Central memory CD8-positive, alpha-beta T cell (primary cell): ENCODE data around the gene PRM1.
"Not testable (repeated sequence)": the region's sequence is repeated elsewhere in the genome, so short reads cannot be mapped to it uniquely, and the experiment has no call there.

Experiments
- ATAC-seq: fragments of 150-1000 bp; cut with Tn5 transposase; replicated peaks from 2 replicates; pipeline ENCODE4 v1.10.0; 2022; ENCODE audit warnings: mild to moderate bottlenecking, moderate FRiP score, moderate number of reproducible peaks; ENCODE audit not compliant: poor library complexity, severe bottlenecking; ENCODE audit errors: extremely low read depth
- DNase-seq, 2 donors: peaks; one replicate each; pipeline ENCODE4 v3.0.0; 2021; ENCODE audit warnings: low spot score in 2 of 2
- H3K27ac Mint-ChIP-seq: one replicate; pipeline ENCODE4 v1.8.0; 2022; ENCODE audit warnings: low read depth, mild to moderate bottlenecking, moderate library complexity, mixed read lengths
- H3K27me3 Mint-ChIP-seq: one replicate; pipeline ENCODE4 v1.8.0; 2022; ENCODE audit warnings: mixed read lengths
- H3K36me3 Mint-ChIP-seq: one replicate; pipeline ENCODE4 v1.8.0; 2022; ENCODE audit warnings: mild to moderate bottlenecking, moderate library complexity, mixed read lengths; ENCODE audit not compliant: insufficient read depth
- H3K4me1 Mint-ChIP-seq: one replicate; pipeline ENCODE4 v1.8.0; 2022; ENCODE audit warnings: mixed read lengths
- H3K4me3 Mint-ChIP-seq: one replicate; pipeline ENCODE4 v1.8.0; 2022; ENCODE audit warnings: mild to moderate bottlenecking, moderate library complexity, mixed read lengths
- H3K9me3 Mint-ChIP-seq: one replicate; pipeline ENCODE4 v1.8.0; 2022; ENCODE audit warnings: mixed read lengths

PRM1 gene

DNA sequence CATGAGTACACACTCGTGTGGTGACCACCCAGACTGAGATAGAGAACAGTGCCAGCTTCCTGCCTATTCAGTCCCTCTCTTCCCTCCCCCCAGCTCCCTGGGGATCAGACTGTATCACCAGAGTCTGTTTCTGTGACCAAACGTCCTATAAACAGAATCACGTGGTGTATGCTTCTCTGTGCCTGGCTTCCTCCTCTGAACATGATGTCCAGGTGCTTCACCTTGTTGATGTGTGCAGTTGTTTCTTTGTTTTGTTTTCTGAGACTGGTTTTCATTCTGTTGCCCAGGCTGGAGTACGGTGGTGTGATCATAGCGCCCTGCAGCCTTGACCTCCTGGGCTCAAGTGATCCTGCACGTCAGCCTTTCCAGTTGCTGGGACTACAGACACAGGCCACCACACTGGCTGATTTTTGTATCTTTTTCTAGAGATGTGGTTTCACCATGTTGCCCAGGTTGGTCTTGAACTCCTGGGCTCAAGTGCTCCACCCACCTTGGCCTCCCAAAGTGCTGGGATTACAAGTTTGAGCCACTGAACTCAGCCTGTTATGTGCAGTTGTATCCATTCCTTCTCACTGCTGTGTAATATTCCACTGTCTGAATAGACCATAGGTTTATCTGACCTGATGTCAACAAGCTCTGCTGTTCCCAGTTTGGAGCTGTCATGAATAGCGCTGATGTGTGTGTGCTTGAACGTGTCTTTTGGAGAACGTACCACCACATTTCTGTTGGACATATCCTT is 28.9 kb upstream of the PRM1 start:
- H3K4me1 Mint-ChIP-seq = peaks cover 23% of the 10 kb centered on the region
- ATAC-seq = no peak
- no peak overlapping the region for H3K27ac Mint-ChIP-seq
- H3K9me3 Mint-ChIP-seq = no peaks in the 10 kb centered on the region
- no peak for DNase-seq
- no peak overlapping the region for H3K4me3 Mint-ChIP-seq
- peaks cover 2% of the 10 kb centered on the region for H3K36me3 Mint-ChIP-seq
- no peaks in the 10 kb centered on the region for H3K27me3 Mint-ChIP-seq

- ATAC-seq = no peak
- no peaks in the 10 kb centered on the region for H3K27me3 Mint-ChIP-seq
- H3K9me3 Mint-ChIP-seq = no peaks in the 10 kb centered on the region
- DNase-seq = no peak
- H3K4me1 Mint-ChIP-seq = peaks cover 23% of the 10 kb centered on the region
- H3K27ac Mint-ChIP-seq = no peak overlapping the region
- peaks cover 2% of the 10 kb centered on the region for H3K36me3 Mint-ChIP-seq
- no peak overlapping the region for H3K4me3 Mint-ChIP-seq
Measured at GRCh38 chr16:11308493-11309283, 27.6 kb upstream of the PRM1 start.

DNA sequence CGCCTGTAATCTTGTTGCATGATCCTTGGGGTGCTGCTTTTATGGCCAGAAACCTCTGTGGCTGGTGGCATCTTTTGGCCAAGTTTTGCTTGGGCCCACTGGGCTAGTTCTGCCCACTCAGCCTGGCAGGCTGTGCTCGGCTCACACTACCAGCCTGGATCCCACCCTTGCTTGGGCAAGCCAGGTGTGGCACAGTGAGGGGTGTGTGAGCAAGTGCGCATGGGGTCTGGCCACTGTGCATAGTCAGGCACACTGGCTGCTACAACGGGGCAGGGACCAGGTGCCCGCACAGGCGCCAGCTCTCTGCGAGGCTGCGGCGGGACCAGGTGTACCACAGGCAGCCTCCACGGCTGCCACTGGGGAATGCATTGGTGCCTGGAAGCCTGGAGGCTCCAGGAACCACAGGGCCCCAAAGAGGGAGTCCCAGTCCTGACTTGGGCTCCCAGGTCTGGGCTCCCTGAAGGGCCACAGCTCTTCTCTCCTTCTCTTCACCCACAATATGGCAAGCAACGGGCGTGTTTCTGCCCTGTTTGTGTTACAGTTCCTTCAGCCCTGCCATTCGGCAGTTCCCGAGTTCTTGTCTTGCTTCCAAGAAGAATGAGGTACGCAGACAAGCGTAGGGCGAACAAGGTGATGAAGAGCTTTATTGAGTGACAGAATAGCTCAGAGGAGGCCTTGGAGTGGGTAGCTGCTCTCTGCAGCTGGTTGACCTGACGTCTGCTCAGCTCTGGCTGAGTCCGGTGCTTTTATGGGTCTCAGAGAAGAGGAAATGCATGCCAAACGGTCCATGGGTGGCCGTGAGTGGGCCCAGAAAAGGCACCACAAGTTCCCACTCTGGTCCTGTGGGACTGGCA is 26.7 kb upstream of the PRM1 start:
- ATAC-seq = no peak
- Mint-ChIP-seq H3K36me3 (peaks cover 2% of the 10 kb centered on the region), H3K4me3 (no peak overlapping the region), H3K27ac (no peak overlapping the region), H3K27me3 (no peaks in the 10 kb centered on the region), H3K4me1 (peaks cover 18% of the 10 kb centered on the region), H3K9me3 (no peaks in the 10 kb centered on the region)
- DNase-seq = no peak

DNA sequence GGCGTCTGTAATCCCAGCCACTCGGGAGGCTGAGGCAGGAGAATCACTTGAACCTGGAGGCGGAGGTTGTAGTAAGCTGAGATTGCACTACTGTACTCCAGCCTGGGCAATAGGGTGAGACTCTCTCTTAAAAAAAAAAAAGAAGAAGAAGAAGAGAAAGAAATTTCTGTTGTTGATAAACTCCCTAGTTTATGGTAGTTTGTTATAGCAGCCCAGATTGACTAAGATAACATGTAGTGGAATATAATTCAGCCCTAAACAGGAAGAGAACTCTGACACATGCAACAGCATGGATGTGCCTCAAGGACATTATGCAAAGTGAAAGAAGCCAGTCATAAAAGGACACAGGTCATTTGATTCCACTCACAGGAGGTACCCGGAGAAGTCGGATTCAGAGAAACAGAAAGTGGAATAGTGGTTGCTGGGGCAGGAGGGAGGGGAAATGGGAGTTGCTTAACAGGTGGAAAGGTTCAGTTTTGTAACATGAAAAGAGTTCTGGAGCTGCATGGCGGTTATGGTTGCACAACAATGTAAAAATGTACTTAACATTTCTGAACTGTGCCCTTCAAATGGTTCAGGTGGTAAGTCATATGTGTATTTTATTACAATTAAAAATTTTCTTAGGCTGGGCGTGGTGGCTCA is 26.0 kb upstream of the PRM1 start:
- Mint-ChIP-seq H3K9me3 (no peaks in the 10 kb centered on the region), H3K4me1 (peaks cover 14% of the 10 kb centered on the region), H3K27ac (no peak overlapping the region), H3K27me3 (no peaks in the 10 kb centered on the region), H3K4me3 (no peak overlapping the region), H3K36me3 (no peaks in the 10 kb centered on the region)
- DNase-seq = no peak
- no peak for ATAC-seq

GRCh38 chr16:11306381-11306780 is 25.3 kb upstream of the PRM1 start:
- ATAC-seq = no peak
- Mint-ChIP-seq H3K27me3 (no peaks in the 10 kb centered on the region), H3K4me1 (peaks cover 9% of the 10 kb centered on the region), H3K27ac (no peak overlapping the region), H3K36me3 (no peaks in the 10 kb centered on the region), H3K9me3 (no peaks in the 10 kb centered on the region), H3K4me3 (no peak overlapping the region)
- no peak for DNase-seq

- H3K27ac Mint-ChIP-seq = no peak overlapping the region
- H3K9me3 Mint-ChIP-seq = no peaks in the 10 kb centered on the region
- no peak for ATAC-seq
- H3K4me3 Mint-ChIP-seq = no peak overlapping the region
- no peak for DNase-seq
- no peaks in the 10 kb centered on the region for H3K4me1 Mint-ChIP-seq
- H3K27me3 Mint-ChIP-seq = no peaks in the 10 kb centered on the region
- no peaks in the 10 kb centered on the region for H3K36me3 Mint-ChIP-seq
Measured at GRCh38 chr16:11303405-11304138, 22.4 kb upstream of the PRM1 start.

DNA sequence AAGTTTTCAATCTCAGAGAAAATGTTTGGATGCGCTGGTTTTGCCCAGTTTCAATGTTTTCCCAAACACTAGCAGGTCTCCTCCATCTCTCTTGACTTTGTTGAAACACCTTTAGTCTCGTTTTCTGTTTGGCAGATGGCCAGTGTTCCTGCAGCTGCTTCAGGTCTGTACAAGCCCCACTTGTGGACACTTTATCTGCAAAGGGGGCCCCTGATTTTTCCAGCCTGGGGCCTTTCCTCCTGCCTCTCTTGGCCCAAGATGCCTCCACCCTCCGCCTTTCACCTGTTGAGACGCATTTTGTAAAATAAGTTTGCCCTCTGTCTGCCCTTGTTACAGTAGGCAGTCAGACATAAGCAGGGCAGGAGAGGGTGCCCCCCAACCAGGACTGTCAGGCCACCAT is 21.8 kb upstream of the PRM1 start:
- Mint-ChIP-seq H3K4me1 (peaks cover 2% of the 10 kb centered on the region), H3K36me3 (no peaks in the 10 kb centered on the region), H3K27ac (no peak overlapping the region), H3K9me3 (no peaks in the 10 kb centered on the region), H3K4me3 (no peak overlapping the region), H3K27me3 (no peaks in the 10 kb centered on the region)
- DNase-seq (no peak), ATAC-seq (no peak)

DNA sequence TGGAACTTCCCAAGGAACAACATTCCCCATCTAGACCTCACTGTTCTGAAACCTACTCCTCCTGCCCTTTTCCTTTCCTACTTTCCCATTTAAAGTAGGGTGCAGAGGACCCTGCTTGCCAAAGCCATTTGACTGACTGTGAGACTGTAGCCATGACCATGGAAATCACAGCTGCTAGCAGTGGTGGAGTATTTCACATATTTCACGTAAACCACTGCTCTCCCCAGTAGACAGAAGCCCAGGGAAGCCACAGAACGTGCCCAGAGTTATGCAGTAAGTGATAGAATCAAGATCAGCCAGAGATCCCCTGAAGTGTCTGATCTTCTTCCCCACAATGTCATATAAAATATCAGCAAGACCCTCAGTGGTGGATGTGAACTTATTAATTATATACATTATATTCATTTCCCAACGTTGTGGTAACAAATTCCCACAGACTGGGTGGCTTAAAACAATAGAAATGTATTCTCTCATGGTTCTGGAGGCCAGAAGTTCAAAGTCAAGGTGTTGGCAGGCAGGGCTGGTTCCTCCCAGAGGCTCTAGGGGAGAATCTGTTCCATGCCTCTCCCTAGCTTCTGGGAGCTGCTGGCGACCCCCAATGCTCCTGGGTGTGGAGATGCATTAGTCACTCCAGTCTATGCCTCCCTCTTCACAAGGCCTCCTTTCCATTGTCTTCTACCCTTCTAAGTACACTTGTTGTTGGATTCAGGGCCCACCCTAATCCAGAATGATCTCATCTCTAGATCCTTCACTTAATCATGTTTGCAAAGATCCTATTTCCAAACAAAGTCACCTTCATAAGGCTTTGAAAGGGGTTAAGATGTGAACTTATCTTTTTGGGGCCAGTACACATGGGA is 20.7 kb upstream of the PRM1 start:
- no peaks in the 10 kb centered on the region for H3K36me3 Mint-ChIP-seq
- H3K27me3 Mint-ChIP-seq = no peaks in the 10 kb centered on the region
- H3K9me3 Mint-ChIP-seq = no peaks in the 10 kb centered on the region
- ATAC-seq (no peak), DNase-seq (no peak)
- peaks cover 13% of the 10 kb centered on the region for H3K4me1 Mint-ChIP-seq
- H3K4me3 Mint-ChIP-seq = no peak overlapping the region
- no peak overlapping the region for H3K27ac Mint-ChIP-seq

DNA sequence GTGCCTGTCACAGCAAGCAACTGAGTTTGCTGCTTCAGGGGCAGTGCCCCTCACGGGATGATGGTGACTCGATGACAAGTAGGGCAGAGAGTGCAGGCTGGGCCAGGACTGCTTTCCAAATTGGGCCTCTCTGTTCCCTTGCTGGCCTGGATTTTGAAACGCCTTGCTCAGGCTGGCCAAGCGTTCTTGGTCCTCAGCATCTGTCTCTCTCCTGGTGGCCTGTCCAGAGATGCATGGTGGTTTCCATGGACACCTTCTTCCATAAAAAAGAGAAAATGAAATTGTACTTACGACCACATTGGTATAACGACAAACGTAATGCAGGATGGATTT is 19.4 kb upstream of the PRM1 start:
- no peaks in the 10 kb centered on the region for H3K9me3 Mint-ChIP-seq
- peaks cover 14% of the 10 kb centered on the region for H3K4me1 Mint-ChIP-seq
- no peaks in the 10 kb centered on the region for H3K27me3 Mint-ChIP-seq
- no peaks in the 10 kb centered on the region for H3K36me3 Mint-ChIP-seq
- no peak overlapping the region for H3K27ac Mint-ChIP-seq
- H3K4me3 Mint-ChIP-seq = no peak overlapping the region
- DNase-seq (no peak), ATAC-seq (no peak)

GRCh38 chr16:11299865-11300559 is 18.9 kb upstream of the PRM1 start:
- DNase-seq = no peak
- Mint-ChIP-seq H3K36me3 (no peaks in the 10 kb centered on the region), H3K27me3 (no peaks in the 10 kb centered on the region), H3K9me3 (no peaks in the 10 kb centered on the region), H3K27ac (no peak overlapping the region), H3K4me1 (peaks cover 14% of the 10 kb centered on the region), H3K4me3 (no peak overlapping the region)
- no peak for ATAC-seq

- H3K4me1 Mint-ChIP-seq = peaks cover 14% of the 10 kb centered on the region
- not testable (repeated sequence) for H3K36me3 Mint-ChIP-seq, H3K27ac Mint-ChIP-seq, H3K27me3 Mint-ChIP-seq, ATAC-seq, H3K9me3 Mint-ChIP-seq, DNase-seq, H3K4me3 Mint-ChIP-seq
Measured at GRCh38 chr16:11298950-11299547, 17.9 kb upstream of the PRM1 start.
